Pancreas (tissue), 10 donors: ENCODE data around the gene GPATCH1. TPM values are rescaled to one million over a fixed set of nuclear protein-coding genes. Genes with fewer than 3 reads are reported as not detected.
"Not testable (repeated sequence)": the region's sequence is repeated elsewhere in the genome, so short reads cannot be mapped to it uniquely, and the experiment has no call there.

Experiments
- ATAC-seq, 4 donors: fragments of 200-7000 bp; cut with Tn5 transposase; one replicate each; pipeline versions ENCODE4 v1.8.0 to v1.9.1; 2020; ENCODE audit warnings: mild to moderate bottlenecking in 4 of 4, moderate library complexity in 4 of 4
- DNase-seq, 6 donors: peaks; one replicate each; pipeline ENCODE4 v3.0.0-alpha.2; 2020
- FAIRE-seq: peaks from 2 replicates; lab custom pipeline; 2012; peaks lifted over from hg19 to GRCh38; lab: Jason Lieb, UNC
- H3K27ac ChIP-seq, 4 donors: fragments of 200-600 bp; sonication (generic); 1 replicate in 3 of 4; 2 replicates in 1 of 4; pipeline versions ENCODE4 v1.5.0 to v1.8.0; 2020
- H3K27me3 ChIP-seq, 4 donors: fragments of 200-600 bp; one replicate each; pipeline ENCODE4 v1.8.0; 2021
- H3K36me3 ChIP-seq, 3 donors: fragments of 200-600 bp; sonication (generic) in 1 of 3; one replicate each; pipeline versions ENCODE4 v1.5.0 to v1.8.0; 2020 to 2021
- H3K4me1 ChIP-seq, 3 donors: fragments of 200-600 bp; one replicate each; pipeline ENCODE4 v1.8.0; 2021
- H3K4me3 ChIP-seq, 4 donors: fragments of 200-600 bp; sonication (generic) in 2 of 4; one replicate each; pipeline versions ENCODE4 v1.5.0 to v1.8.0; 2020 to 2021
- H3K9me3 ChIP-seq, 4 donors: fragments of 200-600 bp; one replicate each; pipeline ENCODE4 v1.8.0; 2021
- WGBS, 2 donors: extraction: QIAGEN DNeasy Blood & Tissue Kit; methylation state at CpG; one replicate each; pipeline ENCODE4 v1.1.7; 2013; 5-methylcytosine and 5-hydroxymethylcytosine counted together
- intact Hi-C, 3 donors: fragments of 100-400 bp; cut with DNase I; formaldehyde crosslinking; loops; one replicate each; pipeline versions ENCODE4 v1.11.1 to v1.14.2; 2022
- polyA plus RNA-seq, 2 donors: library from polyadenylated mRNA; stranded (reverse); fragments of 200-250 nt; gene quantifications; one replicate each; pipeline ENCODE4 v1.2.3, GENCODE V29; 2013
- total RNA-seq, 6 donors: library from RNA; stranded (reverse); fragmentation: NEBNext Ultra II Directional in 4 of 6; extraction: Animal tissue kit (Norgen Biotek cat#: 25700) in 4 of 6; gene quantifications; one replicate each; pipeline versions ENCODE4 v1.2.1 to v1.2.4, GENCODE V29; 2021 to 2023
- TF ChIP-seq, protein P1 (sequence below), 4 donors: fragments of 200-600 bp; sonication (generic) in 3 of 4; IDR thresholded peaks; one replicate each; pipeline versions ENCODE4 v1.5.0 to v1.8.0; 2021; ENCODE audit warnings: antibody characterized with exemption in 4 of 4
- donor health status: healthy with polysubstance abuse.
- donor health status: DM: no; HTN: no; CAD: no; lungs with moderate emphysema.
- donor health status: DM: no; HTN: no; CAD: no.
- donor health status: control.
- donor health status: control.
- donor health status: Bipolar disorder and iron deficiency.
- donor health status: DM: yes; HTN: yes; CAD: no.
- donor health status: DM: no; HTN: no; CAD: no.
- donor health status: DM: no; HTN: no; CAD: no.
- donor health status: DM: yes; HTN: yes; CAD: no.

The GPATCH1 gene
- total and polyA plus RNA-seq, 8 donors: 3.0 to 6.1 (median 4.0) TPM

- Histone ChIP-seq H3K27me3 (no peaks in the 10 kb centered on the region), H3K27ac (peak overlapping the region in 3 of 4 donors; percentile 37 to 84 (median 80)), H3K36me3 (no peaks in the 10 kb centered on the region), H3K4me1 (peaks cover 0 to 4% (median 0%) of the 10 kb centered on the region in 3 donors), H3K4me3 (no peak overlapping the region), H3K9me3 (no peaks in the 10 kb centered on the region)
- no peak for FAIRE-seq
- TF ChIP-seq, protein P1, sequence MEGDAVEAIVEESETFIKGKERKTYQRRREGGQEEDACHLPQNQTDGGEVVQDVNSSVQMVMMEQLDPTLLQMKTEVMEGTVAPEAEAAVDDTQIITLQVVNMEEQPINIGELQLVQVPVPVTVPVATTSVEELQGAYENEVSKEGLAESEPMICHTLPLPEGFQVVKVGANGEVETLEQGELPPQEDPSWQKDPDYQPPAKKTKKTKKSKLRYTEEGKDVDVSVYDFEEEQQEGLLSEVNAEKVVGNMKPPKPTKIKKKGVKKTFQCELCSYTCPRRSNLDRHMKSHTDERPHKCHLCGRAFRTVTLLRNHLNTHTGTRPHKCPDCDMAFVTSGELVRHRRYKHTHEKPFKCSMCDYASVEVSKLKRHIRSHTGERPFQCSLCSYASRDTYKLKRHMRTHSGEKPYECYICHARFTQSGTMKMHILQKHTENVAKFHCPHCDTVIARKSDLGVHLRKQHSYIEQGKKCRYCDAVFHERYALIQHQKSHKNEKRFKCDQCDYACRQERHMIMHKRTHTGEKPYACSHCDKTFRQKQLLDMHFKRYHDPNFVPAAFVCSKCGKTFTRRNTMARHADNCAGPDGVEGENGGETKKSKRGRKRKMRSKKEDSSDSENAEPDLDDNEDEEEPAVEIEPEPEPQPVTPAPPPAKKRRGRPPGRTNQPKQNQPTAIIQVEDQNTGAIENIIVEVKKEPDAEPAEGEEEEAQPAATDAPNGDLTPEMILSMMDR (IDR thresholded peaks at IDR 0.05): no peak
- no peak for DNase-seq
- intact Hi-C loops: no loop called here
- 68% methylated on average over 10 of the region's 10 CpGs for WGBS, 2 donors
- no peak for ATAC-seq
Observed at GRCh38 chr19:33039108-33039599, 41.8 kb upstream of the GPATCH1 start.

- intact Hi-C loops: no loop called here
- Histone ChIP-seq H3K27me3 (no peaks in the 10 kb centered on the region), H3K4me1 (peaks cover 0 to 4% (median 0%) of the 10 kb centered on the region in 3 donors), H3K36me3 (no peaks in the 10 kb centered on the region), H3K27ac (peak overlapping the region; percentile 37 to 84 (median 66)), H3K9me3 (no peaks in the 10 kb centered on the region), H3K4me3 (no peak overlapping the region)
- TF ChIP-seq, protein P1 (IDR thresholded peaks at IDR 0.05): no peak
- no peak for ATAC-seq
- no peak for FAIRE-seq
- no peak for DNase-seq
- 81 to 95% methylated on average over 1 of the region's 1 CpG for WGBS, 2 donors
Observed at GRCh38 chr19:33039815-33040214, 41.2 kb upstream of the GPATCH1 start.

DNA sequence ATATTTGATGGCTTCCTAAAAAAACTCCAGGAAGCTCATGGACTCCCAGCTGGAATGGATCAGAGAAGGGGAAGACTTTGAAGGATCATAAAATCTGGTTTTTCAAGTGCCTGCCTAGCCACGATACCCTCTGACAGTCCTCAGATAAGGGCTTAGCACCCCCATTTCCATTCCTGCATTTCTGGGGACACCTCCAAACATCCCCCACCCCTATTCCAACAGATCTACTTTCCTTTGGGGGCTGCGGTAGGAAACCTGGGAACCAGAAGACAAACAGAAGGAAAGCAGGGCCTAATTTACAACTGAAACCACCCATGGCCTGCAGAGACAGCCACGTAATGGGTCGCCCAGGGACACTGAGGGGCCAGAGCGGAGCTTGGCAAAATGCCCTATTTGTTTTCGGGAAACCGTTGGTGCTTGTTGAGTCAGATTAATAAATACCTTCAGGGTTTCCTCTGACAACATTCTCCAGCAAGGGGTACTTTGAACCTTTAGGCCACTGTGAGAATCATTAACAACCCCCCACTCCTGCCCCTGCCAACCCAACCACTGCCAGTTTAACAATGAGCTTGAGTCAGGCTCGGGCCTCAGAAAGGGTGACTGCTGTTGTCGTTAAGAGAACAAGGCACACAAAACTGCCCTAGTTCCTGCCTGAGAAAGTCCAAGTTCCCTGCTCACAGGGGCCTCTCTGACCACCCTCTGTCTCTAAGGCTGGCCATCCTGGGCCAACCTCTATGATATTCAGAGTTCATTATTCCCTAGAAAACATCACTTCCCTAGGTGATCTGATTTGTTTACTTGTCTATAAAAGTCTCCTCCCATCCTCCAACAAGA, 39.8 kb upstream of the GPATCH1 start:
- no peaks in the 10 kb centered on the region for H3K36me3 ChIP-seq
- no peak for FAIRE-seq
- H3K4me1 ChIP-seq: peaks cover 0 to 4% (median 0%) of the 10 kb centered on the region in 3 donors
- no peaks in the 10 kb centered on the region for H3K9me3 ChIP-seq
- H3K27ac ChIP-seq: peak overlapping the region; percentile 57 to 87 (median 74)
- intact Hi-C loops: no loop called here
- peak in 5 of 6 donors; percentile 37 to 79 (median 68) for DNase-seq
- H3K4me3 ChIP-seq: no peak overlapping the region
- 49 to 58% methylated on average over 9 of the region's 9 CpGs for WGBS, 2 donors
- peak; percentile 87 to 93 (median 90) for ATAC-seq
- TF ChIP-seq, protein P1 (IDR thresholded peaks at IDR 0.05): no peak
- no peaks in the 10 kb centered on the region for H3K27me3 ChIP-seq

DNA sequence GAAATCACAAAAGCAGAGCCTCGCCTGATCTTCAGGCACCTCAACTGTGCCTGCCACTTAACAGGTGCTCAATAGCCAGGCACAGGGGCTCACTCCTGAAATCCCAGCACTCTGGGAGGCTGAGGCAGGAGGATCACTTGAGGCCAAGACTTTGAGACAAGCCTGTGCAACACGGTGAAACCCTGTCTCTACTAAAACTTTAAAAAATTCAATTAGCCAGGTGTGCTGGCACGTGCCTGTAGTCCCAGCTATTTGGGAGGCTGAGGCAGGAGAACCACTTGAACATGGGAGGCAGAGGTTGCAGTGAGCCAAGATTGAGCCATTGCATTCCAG, 39.2 kb upstream of the GPATCH1 start:
- H3K27ac ChIP-seq: peak overlapping the region; percentile 57 to 87 (median 74)
- WGBS, 2 donors: 67 to 72% methylated on average over 3 of the region's 3 CpGs
- H3K4me1 ChIP-seq, DNase-seq, H3K9me3 ChIP-seq, intact Hi-C loops, H3K27me3 ChIP-seq, H3K4me3 ChIP-seq, ATAC-seq, H3K36me3 ChIP-seq, FAIRE-seq: not testable (repeated sequence)

GRCh38 chr19:33047422-33047821, 33.6 kb upstream of the GPATCH1 start:
- intact Hi-C loops: no loop called here
- H3K36me3 ChIP-seq: no peaks in the 10 kb centered on the region
- ATAC-seq: peak; percentile 66 to 85 (median 82)
- no peaks in the 10 kb centered on the region for H3K27me3 ChIP-seq
- 49% methylated on average over 8 of the region's 8 CpGs for WGBS, 2 donors
- TF ChIP-seq, protein P1 (IDR thresholded peaks at IDR 0.05): no peak
- peak overlapping the region; percentile 39 to 88 (median 77) for H3K27ac ChIP-seq
- H3K4me1 ChIP-seq: peaks cover 0 to 14% (median 4%) of the 10 kb centered on the region in 3 donors
- DNase-seq: peak in 4 of 6 donors; percentile 60 to 66 (median 61)
- no peak for FAIRE-seq
- no peak overlapping the region for H3K4me3 ChIP-seq
- no peaks in the 10 kb centered on the region for H3K9me3 ChIP-seq
